Urothelium cell line (cell line): Measurements from ENCODE around the gene HIRIP3.
"Not testable (repeated sequence)": the region's sequence is repeated elsewhere in the genome, so short reads cannot be mapped to it uniquely, and the experiment has no call there.

ENCODE experiments used
- DNase-seq: peaks from one replicate; pipeline ENCODE4 v3.0.0; 2011; ENCODE audit warnings: low spot score, mixed read lengths
- FAIRE-seq: peaks from 2 replicates; lab custom pipeline; 2011; peaks lifted over from hg19 to GRCh38; lab: Jason Lieb, UNC

The HIRIP3 gene

GRCh38 chr16:29995324-29995910 lies at the start of gene HIRIP3:
TSS of gene HIRIP3 (minus strand) at chr16:29995617. CDS start at chr16:29995605, 12 bp downstream.
- FAIRE-seq = no peak
- peak; percentile 85 for DNase-seq

- FAIRE-seq (no peak), DNase-seq (no peak)
Measured at GRCh38 chr16:30041841-30042240, 46.4 kb upstream of the HIRIP3 start.

- FAIRE-seq, DNase-seq: not testable (repeated sequence)
Measured at GRCh38 chr16:30040690-30041089, 45.3 kb upstream of the HIRIP3 start.

GRCh38 chr16:30040221-30040620 lies 44.8 kb upstream of the HIRIP3 start:
- no peak for DNase-seq
- FAIRE-seq = no peak

GRCh38 chr16:30033270-30033669 lies 37.9 kb upstream of the HIRIP3 start:
- DNase-seq = no peak
- no peak for FAIRE-seq

- DNase-seq (peak; percentile 63), FAIRE-seq (no peak)
Measured at GRCh38 chr16:30032083-30032819, 36.8 kb upstream of the HIRIP3 start.

GRCh38 chr16:30031477-30031918 lies 36.1 kb upstream of the HIRIP3 start:
- DNase-seq (no peak), FAIRE-seq (no peak)

GRCh38 chr16:30030841-30031413 lies 35.5 kb upstream of the HIRIP3 start, which contains the start of gene TLCD3B:
TSS of gene TLCD3B (minus strand) at chr16:30031271. CDS start at chr16:30030527, 744 bp downstream.
- FAIRE-seq (no peak), DNase-seq (no peak)

- no peak for FAIRE-seq
- DNase-seq = no peak
Measured at GRCh38 chr16:30030011-30030685, 34.7 kb upstream of the HIRIP3 start.

- no peak for DNase-seq
- no peak for FAIRE-seq
Measured at GRCh38 chr16:30028438-30029076, 33.1 kb upstream of the HIRIP3 start.

GRCh38 chr16:30027588-30028437 lies 32.4 kb upstream of the HIRIP3 start:
- no peak for DNase-seq
- FAIRE-seq = no peak

GRCh38 chr16:30026449-30026848 lies 31.0 kb upstream of the HIRIP3 start:
- no peak for DNase-seq
- no peak for FAIRE-seq

GRCh38 chr16:30025574-30025973 lies 30.2 kb upstream of the HIRIP3 start:
- DNase-seq = no peak
- no peak for FAIRE-seq

GRCh38 chr16:30025156-30025555 lies 29.7 kb upstream of the HIRIP3 start:
- no peak for FAIRE-seq

GRCh38 chr16:30024451-30024850 lies 29.0 kb upstream of the HIRIP3 start:
- DNase-seq = no peak
- FAIRE-seq = no peak

More at GRCh38 chr16:30025156-30025555, 29.7 kb upstream of the HIRIP3 start:
- DNase-seq = no peak

GRCh38 chr16:30023586-30023985 lies 28.2 kb upstream of the HIRIP3 start:
- no peak for FAIRE-seq

GRCh38 chr16:30022887-30023286 lies 27.5 kb upstream of the HIRIP3 start, which contains the start of gene C16orf92:
TSS of gene C16orf92 (plus strand) at chr16:30023198. CDS start at chr16:30023341, 143 bp downstream.
- FAIRE-seq (no peak), DNase-seq (no peak)

More at GRCh38 chr16:30023586-30023985, 28.2 kb upstream of the HIRIP3 start:
- DNase-seq = no peak

GRCh38 chr16:30018731-30019158 lies 23.3 kb upstream of the HIRIP3 start:
- FAIRE-seq (no peak), DNase-seq (no peak)

GRCh38 chr16:30017937-30018336 lies 22.5 kb upstream of the HIRIP3 start:
- not testable (repeated sequence) for FAIRE-seq, DNase-seq

GRCh38 chr16:30017277-30017656 lies 21.9 kb upstream of the HIRIP3 start:
- no peak for FAIRE-seq
- no peak for DNase-seq
